GM18858 (cell line): ENCODE results near the gene TMEM238.
"Not testable (repeated sequence)": the region's sequence is repeated elsewhere in the genome, so short reads cannot be mapped to it uniquely, and the experiment has no call there.

ENCODE experiments used
- ATAC-seq: cut with Tn5 transposase; IDR thresholded peaks from one replicate; pipeline ENCODE4 v1.9.1; 2021; ENCODE audit not compliant: unreplicated experiment

Gene TMEM238, protein sequence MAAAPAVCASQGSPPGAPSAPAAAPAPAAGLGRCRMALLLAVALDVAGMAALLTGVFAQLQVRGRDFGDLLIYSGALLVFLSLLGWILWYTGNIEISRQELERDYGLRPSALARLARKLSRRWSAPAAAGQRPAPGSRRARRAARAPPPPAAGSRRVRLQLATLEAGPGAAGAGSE

DNA sequence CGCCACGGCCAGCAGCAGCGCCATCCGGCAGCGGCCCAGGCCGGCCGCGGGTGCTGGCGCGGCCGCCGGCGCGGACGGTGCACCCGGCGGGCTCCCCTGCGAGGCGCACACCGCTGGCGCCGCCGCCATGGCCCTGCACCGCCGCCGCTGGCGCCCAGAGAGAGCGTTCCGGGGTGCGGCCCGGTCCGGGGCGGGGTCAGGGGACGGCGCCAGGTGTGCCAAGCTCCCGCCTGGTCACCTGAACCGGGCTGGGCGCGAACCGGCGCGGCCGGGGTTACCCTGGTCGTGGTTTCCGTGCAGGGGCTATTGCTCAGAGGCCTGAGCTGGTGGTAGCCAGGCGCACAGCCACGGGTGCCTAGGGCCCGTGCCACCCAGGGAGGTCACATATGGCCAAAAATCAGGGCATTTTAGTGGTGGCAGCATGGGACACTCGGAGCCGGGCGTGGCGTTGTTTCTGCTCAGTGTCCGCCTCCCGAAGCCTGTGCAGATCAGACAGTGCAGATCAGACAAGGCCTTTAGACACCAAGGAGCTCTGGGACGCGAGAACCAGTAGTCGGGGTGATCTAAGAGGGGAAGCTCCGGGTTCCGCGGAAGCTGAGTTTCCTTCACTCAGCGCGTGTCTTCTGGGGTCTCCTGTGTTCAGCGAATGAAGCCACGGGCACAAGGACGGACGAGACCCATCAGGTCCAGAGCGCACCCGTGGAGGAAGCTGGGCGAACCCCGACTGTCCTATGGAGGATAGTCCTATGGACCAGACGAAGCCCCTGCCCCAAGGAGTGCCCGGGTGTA, at the start of gene TMEM238:
TSS of gene TMEM238 (minus strand) at position 162 of the 789 bp plus-strand sequence. CDS start at position 129, 33 bp downstream.
- no peak for ATAC-seq

DNA sequence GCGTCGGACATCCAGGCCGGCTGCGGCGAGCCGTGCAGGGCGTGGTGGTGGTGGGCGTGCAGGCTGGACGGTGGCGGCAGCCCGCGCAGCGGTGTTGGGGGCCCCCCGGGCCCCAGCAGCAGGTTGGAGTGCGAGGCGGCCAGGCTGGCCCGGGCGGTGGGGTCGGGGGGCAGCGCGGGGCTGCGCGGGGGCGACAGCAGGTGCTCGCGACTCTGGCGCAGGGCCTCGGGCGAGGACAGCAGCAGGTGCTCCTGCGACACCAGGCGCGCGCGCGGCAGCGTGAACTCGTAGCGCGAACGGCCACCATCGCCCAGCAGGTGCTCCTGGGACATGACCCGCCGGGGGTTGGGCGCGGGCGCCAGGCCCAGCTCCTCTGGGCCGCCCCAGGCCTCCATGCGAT, 49.2 kb upstream of the TMEM238 start:
- no peak for ATAC-seq

DNA sequence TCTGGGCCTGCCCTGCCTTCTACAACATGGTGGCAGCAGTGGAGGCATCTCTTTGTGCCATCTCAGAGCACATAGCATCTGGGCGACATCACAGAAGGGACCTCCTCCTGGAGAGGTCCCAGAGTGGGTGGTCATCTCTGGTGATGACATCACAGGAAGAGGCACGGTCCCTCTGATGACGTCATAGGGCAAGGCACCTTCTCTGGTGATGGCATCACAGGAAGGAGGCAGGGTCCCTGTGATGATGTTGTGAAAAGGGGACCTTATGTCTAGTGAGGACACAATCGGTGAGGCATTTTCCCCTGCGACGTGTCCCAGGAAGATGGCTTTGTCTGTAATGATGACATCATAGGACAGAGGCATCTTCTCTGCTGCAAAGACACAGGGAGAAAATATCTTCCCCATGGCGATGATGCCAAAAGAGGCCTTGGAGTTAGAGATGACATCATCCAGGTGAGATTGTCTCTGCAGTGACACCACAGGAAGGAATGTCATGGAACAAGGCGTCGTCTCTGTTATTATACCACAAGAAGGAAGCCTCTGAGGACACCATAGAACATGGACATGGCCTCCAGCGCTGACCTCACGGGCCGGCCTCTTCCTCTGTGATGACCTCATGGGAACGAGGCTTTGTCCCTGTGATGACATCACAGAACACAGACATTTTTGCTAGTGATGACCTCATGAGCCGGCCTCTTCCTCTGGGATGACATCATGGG, 48.3 kb upstream of the TMEM238 start:
- no peak for ATAC-seq

DNA sequence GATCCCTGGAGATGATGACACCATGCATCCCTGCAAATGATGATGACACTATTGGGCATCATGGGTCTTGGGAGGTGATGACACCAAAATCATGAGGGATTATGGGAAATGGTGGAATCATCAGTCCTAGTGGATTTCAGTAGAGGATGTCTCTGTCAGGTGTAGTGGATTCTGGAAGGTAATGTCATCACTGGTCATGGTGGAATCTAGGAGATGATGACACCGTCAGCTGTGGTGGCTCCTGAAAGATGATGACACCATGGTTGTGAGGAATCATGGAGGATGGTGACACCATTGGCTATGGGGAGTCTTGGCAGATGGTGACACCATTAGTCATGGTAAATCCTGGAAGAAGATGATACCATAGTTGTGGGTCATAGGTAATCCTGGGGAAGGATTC, 47.1 kb upstream of the TMEM238 start:
- no peak for ATAC-seq

DNA sequence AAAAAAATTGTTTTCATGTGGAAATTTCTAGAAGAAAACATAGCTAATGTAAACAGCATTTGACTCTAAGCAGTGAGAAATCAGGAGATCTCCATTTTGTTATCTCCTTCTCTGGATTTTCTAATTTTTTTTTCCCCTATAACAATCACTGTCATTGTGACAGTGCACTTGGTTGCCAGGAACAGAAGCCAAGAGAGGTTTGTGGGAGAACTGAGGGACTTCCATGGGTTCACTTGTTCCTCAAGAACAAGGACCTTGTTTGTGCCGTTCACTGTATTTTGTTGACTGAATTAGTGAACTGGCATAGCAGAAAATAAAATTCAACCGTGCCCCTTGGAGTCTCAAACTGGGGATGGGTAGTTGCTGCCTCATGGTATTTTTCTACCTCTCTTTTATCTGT, 42.0 kb upstream of the TMEM238 start:
- no peak for ATAC-seq

DNA sequence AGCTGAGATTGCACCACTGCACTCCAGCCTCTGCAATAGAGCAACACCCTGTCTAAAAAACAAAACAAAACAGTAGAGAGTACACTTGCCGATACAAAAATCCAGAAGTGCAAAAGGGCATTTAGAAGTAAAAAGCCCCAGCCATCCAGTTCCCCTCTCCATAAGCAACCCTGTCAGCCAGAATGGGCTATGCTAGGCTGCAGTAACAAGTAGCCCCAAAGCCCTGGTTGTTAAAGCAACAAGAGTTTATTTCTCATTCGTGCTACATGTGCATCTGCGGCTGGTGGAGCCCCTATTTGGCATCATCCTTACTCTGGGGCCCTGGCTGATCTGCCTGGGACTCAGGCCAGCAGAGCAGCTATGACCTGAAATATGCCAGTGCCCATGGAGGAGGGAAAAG, 40.4 kb upstream of the TMEM238 start:
- no peak for ATAC-seq

DNA sequence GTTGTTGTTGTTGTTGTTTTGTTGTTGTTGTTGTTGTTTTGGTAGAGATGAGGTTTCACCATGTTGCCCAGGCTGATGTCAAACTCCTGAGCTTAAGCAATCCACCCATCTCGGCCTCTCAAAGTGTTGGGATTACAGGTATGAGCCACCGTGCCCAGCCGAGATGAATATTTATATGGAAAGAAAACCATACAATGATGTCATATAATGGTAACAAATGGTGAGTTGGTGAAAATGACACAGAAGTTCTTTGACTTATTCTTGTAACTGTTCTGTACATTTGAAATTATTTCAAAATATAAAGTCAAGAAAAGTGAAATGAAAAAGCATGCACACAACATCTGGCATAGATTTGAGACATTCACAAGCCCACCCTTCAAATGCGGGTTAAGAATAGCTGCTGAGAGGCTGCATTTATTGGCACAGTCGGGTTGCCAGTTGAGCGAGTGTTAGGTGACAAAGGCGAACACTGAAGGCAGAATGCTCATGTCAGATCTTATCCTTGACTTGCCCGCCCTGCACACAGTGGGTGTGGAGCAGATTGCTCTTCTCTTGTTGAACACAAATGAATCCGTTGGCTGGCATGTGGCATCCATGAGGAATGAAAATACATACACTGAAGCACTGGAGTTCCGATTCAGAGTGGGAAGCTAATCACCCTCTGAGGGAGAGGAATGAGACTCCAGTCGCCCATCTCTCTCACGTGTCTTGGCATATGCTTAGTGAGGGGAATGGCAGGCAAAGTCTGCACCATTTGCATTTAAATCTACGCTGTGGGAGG, 39.3 kb upstream of the TMEM238 start:
- ATAC-seq = no peak

DNA sequence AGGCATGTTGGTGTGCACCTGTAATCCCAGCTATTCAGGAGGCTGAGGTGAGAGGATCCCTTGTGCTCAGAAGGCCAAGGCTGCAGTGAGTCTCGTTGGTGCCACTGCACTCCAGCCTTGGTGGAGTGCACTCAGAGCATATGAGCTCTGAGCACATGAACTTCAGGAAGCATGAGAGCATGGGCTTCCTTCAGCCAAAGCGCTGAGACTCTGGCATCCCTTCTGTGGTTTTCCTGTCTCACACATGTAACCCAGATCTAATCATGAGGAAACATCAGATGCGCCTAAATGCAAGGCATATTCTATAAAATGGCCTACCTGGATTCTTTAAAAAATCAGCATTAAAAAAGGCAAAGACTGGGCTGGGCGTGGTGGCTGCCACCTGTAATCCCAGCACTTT, 37.2 kb upstream of the TMEM238 start:
- not testable (repeated sequence) for ATAC-seq

DNA sequence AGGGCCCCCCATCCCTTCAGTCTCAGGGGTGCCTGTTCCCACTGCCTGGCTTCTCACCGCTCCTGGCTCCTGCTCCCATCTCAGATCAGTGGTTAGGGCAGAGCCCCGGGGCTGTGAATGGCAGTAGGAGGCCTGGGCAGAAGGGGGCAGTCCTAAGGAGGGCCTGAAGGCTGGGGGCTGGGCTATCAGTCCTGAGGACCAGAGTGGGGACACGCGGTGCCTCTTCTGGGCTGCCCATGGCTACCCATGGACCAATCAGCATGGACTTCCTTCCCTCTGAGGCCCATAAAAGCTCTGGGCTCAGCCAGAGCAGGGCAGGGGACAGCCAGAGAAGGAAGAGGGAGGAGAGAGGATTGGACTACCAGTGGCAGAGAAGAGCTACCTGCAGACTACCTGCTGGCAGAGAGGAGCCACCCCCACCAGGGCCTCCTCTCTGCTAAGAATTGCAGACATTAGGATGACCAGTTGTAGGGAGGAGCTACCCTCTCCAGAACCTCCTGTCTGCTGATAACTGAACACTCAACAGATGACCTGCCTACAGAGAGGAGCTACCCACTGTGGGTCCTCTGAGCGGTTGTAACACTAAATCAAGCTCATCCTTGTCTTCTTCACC, 35.6 kb upstream of the TMEM238 start:
- no peak for ATAC-seq

DNA sequence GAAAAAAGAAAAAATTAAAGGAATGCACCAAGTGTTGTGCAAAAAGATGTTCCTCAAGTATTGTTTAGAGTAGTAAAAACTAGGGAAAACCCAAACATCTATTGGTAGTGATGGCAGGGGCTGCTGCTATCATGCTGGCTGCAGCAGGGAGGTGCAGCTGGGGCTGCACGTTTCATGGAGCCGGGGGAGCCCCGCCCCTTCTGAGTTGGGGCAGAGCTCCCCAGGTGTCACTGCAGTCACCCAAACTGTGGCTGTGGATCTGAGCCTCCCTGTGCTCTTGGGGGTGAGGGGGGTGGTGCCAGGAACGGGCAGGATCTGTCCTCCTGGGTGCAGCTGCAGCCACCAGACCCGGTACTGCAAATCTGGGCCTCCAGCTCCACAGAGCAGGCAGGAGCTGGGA, 35.0 kb upstream of the TMEM238 start:
- ATAC-seq = no peak

DNA sequence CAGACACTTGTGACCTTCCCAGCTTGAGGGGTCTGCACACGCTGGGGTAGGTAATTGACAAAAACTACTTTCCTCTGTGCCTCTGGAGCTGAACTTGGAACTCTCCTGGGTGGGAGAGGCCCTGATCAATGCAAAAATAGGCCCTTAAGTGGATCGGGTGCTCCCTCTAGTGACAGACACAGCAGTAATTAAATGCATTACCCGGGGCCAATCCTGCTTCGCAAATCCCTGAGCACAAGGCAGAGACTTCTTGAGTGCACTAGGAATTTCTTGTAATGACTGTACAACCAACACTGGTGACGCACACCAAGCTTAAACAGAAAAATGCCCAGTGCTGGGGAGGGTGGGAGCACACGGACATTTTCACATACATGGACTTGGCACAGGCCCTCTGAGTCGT, 34.1 kb upstream of the TMEM238 start:
- ATAC-seq = no peak

DNA sequence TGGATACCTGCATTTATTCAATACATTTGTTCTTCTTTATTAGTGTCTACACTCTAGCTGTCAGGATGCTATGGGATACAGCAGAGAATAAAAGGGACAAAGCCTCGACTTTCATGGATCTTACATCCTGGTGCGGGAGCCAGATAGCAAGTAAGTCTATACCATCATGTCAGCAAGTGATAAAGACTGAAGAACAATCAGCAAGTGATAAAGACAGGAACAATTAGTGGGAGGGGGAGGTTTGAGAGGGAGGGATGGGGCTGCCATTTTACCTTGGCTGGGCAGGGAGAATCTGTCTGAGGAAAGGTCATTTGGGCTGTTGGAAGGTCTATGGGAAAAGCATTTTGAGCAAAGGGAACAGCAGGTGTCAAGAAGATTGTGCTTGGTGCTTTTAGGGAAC, 26.1 kb upstream of the TMEM238 start:
- no peak for ATAC-seq

DNA sequence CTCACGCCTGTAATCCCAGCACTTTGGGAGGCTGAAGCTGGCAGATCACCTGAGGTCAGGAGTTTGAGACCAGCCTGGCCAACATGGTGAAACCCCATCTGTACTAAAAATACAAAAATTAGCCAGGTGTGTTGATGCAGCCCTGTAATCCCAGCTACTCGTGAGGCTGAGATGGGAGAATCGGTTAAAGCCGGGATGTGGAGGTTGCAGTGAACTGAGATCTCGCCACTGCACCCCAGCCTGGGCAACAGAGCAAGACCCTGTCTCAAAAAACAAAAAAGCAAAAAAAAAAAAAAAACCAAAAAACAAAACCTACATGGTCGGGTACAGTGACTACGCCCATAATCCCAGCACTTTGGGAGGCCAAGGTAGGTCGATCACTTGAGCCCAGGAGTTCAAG, 25.1 kb upstream of the TMEM238 start:
- ATAC-seq = not testable (repeated sequence)

DNA sequence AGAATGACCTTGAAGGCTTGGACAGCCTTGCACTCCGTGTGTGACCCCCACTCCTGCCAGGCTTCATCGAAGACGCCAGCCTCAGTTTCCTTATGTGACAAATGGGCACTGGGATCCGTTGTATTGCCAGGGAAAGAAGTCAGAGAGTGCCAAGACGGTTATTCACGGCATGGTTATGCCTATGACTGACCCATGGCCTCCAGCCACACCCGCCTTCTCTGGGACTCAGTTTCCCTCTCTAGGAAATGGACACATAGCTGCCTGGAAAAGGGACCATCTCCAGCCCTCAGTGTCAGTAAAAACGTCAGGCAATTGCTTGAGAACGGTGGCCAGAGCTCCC, 24.4 kb upstream of the TMEM238 start:
- ATAC-seq = no peak

DNA sequence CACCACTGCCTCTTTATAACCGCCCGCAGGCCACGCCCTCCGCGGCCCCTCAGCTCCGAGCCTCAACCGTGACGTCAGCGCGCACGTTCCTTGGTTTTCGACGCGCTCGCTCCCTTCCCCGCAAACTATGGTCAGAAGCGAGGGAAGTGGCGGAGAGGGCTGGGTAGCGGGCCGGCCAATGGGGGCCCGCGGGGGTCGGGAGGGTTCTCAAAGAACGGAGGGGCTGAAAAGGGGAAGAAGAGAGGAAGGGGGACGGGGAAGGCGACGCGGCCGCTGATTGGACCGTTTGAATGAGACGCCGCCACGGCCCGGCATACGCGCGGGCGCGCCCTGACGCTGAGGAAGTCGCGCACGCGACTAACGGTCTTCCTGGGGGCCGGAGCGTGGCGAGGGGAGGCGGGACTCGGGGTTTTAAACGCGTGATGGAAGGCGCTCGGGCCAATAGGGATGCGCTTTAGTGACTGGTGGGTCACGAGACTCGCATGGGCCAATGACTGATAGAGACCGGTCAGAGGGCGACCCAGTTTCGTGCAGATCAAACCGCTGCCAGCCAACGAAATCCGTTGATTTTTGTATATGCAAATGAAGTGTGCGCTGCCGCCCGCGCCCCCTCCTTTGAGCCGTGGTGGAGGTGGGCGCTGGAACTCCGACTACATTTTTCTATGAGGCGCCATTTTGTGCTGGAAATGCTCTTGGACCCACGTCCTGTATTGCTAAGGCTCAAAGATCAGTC, 23.9 kb upstream of the TMEM238 start:
- ATAC-seq = peak; percentile 63

DNA sequence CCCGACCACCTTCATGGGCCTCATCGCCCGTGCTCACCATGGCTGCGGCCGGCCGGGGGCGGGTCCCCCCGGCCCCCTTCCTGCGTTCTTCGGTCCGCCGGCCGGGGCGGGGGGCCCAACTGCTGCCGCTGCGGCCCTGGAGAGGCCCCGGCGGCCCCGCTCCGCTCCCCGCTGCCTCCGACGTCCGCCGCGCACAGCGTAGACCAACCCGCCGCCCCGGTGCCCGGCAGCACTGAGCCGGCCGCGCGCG, 23.4 kb upstream of the TMEM238 start, which contains the start of gene UBE2S:
TSS of gene UBE2S (minus strand) at position 239 of the 250 bp plus-strand sequence. CDS start at position 40, 199 bp downstream.
- peak; percentile 19 for ATAC-seq

DNA sequence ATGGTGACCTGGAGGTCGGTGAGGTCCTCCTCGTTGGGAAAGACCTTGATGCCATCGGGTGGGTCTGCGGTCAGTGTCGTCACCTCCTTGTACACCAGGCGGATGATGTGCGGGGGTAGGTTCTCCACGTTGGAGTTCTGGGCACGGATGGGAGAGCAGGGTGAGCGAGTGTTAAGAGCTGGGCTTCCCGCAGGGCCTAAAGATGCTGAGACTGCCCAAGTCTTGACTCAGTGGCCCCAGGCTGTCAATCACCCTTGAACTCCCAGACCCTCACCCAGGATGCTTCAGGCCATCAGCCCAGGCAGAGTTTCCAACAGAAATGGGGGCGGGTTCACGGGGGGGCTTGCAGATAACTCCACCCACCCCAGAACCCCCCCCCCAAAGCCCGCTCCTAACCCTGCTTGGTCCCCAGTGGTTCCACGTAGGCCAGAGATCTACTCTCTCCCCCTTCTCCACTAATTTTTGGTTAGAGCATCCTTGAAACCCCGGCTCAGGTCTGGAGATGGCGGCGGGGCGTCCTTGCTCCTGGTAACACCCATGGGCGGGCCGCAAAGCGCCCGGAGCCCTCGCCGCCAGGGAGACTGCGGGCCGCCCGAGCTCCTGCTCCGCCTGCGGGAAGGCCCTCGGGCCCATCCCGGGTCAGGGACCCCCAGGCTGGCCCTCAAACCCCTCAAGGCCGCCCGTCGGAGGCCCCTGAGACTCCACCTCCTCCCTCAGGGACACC, 22.9 kb upstream of the TMEM238 start:
- no peak for ATAC-seq

DNA sequence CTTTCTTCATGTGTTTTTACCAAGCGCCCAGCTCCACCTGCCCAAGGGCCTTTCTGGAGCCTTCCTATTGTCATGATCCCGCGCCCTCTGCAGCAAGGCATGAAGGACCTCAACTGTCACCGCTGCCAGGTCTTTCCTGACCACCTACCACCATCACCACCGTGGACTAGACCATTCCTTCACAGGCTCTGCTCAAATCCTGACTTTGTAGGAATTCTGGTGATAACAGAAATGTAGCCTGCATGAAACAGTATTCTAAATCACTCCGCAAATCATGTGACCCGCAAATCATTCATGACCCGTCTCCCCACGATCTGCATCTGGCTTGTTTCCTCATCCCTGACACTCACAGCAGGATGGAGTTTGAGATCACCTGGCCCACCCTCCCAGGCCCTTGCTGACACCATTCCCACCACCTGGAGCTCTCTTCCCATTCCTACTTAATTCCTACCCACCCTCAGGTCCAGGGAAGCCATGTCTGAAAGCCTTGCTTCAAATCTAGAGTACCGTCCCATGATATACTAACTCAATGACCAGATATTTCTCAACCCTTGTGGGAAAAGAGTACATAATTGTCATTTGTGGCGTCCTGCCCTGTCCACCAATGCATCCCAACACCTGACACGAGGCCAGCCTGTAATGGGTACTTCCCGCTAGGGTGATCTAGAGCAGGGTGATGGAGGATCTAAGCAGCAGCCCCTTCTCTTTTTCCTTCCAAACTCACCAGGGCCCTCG, 22.2 kb upstream of the TMEM238 start:
- no peak for ATAC-seq

DNA sequence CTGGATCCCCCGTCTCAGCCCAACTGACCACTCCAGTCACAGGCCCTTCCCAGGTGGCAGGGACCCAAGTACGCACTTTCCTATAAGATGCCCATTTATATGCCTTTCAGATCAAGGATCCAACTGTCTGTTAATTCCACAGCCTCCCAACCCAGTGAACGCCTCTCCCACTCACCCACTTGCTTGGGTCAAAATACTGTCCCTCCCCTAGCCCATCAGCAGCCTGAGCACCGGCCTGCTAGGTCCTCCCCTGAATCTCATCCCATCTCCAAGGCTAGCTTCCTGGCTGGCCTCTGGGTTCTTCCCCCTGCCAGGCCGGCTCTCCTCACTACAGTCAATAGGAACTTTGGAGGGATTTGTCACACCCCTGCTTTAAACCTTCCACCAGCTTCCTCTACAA, 21.5 kb upstream of the TMEM238 start:
- no peak for ATAC-seq
